NCI-H2196 (cell line): ENCODE measurements around the gene IQSEC3.

Experiments used
- DNase-seq: peaks from one replicate; lab custom pipeline; 2025; ENCODE audit not compliant: unreplicated experiment; lab: John Stamatoyannopoulos, UW

The IQSEC3 gene

GRCh38 chr12:195951-196350 lies 129.4 kb downstream of the IQSEC3 start:
- DNase-seq, result no peak

- DNase-seq, result no peak
These were observed 129.9 kb downstream of the IQSEC3 start for GRCh38 chr12:196436-196835.

GRCh38 chr12:197347-197746 lies 130.8 kb downstream of the IQSEC3 start:
- no peak for DNase-seq

GRCh38 chr12:197911-198695 lies 131.5 kb downstream of the IQSEC3 start:
- no peak for DNase-seq

GRCh38 chr12:198705-199104 lies 132.1 kb downstream of the IQSEC3 start:
- no peak for DNase-seq

GRCh38 chr12:201361-201760 lies 134.8 kb downstream of the IQSEC3 start:
- no peak for DNase-seq

DNA sequence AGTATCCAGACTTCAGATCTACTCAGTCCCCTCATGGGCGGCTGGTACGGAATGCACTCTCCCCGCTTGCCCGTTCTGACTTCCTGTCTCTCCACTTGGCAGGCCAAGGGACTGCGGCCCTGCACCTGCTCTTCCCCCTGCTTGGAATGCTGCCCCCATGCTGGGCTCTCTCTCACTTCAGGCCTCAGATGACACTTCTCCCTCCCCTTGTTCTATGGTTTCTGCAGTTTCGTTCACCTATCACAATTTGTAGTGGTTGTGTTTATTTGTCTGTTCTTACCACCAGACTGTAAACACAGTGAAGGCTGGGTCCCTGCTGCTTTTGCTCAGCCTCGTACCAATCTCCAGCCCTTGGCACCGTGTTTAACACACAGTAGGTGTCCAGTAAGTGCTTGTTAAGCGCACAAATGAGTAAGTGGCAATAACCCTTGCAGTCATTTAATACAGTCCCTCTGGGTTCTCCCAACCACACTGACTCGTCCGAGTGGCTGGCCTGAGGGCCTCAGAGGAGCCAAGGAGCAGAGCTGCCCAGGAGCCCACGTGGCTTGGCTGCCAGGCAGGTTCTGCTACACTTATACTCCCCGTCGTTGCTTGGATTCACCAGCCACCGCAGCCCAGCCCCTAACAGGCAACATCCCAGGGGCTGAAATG lies 135.6 kb downstream of the IQSEC3 start:
- DNase-seq, result peak; percentile 77

DNA sequence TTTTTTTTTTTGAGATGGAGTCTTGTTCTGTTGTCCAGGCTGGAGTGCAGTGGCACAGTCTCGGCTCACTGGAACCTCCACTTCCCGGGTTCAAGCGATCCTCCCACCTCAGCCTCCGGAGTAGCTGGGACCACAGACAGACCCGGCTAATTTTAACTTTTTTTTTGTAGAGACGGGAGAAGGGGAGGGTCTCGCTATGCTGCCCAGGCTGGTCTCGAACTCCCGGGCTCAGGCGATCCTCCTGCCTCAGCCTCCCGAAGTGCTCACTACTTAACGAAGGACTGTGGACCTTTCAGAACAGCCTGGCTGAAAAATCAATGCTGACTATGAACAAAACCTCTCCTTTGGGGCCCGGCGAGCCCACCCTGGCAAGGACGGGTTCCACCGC lies 136.5 kb downstream of the IQSEC3 start:
- DNase-seq, result no peak

DNA sequence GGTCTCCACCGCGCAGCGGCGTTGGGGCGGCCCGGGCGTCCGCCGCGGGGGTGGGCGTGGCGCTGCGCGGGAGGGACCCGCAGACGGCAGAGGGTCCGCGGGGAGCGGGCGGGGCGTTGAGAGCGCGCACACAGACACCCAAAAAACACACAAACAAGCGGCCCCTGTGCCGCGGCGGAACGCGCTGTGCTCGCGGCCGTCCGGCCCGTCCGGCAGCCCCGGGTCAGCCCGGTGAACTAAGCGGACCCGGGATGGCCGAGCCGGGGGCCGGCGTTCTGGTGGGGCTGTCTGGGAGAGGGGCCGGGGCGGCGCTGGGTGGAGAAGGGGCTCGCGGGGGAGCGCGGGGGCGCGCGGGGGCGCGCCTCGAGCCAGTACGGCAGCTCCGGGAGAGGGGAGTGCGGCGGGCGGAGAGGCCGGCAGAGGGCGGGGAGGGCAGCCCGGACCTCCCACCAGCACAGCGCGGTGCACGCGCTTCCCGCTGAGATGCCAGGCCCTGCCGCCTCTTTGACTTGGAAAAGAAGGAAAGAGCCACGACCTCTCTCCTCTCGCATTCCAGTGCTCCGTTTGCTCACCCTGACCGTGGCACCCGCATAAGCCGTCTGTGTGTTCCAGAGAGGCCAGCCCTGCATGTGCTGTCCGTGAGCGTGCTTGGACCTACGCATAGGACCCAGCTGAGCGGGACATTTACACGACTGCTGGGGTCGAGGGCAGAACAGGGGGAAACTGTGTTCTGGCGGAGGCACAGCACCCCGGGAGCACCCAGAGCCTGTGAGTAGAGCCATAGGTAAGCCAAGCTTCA lies 137.1 kb downstream of the IQSEC3 start:
- no peak for DNase-seq

DNA sequence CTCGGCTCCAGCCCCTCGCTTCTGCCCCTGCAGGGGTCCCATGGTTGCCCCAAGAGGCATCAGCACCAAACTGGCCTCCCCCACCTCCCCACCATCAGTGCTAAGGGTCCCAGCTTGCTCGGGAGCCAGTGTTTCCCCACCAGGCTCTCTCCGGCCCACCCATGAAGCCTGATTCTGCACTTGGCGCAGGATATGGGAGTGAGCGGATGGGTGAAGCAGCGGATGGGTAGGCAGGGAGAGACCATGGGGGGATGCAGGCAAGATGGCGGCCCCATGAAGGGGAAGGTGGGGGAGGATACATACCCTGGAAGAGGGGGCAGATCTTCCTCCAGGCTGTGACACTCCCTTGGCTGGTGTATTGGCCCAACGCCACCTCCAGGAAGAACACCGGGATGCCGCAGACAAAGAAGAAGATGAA lies 137.7 kb downstream of the IQSEC3 start:
- DNase-seq, result no peak

DNA sequence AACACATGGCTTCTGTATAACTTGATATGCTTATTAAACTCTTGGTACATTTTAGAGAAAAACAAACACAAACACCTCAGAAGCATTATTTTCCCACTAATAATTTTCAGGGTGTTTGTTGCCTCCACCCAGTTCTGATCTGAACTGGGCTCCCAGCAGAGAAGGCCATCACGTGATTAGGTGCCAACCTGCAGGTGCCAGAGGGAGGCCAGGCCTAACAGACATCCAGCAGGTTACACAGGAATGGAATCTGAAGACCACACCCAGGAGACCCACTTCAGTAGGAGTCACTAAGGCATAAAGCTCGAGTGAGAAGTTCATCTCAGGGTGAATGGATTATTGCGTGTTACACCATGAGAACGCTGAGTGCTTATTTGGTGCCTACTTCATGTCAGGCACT lies 138.5 kb downstream of the IQSEC3 start:
- no peak for DNase-seq

GRCh38 chr12:206746-207440 lies 140.3 kb downstream of the IQSEC3 start:
- no peak for DNase-seq

DNA sequence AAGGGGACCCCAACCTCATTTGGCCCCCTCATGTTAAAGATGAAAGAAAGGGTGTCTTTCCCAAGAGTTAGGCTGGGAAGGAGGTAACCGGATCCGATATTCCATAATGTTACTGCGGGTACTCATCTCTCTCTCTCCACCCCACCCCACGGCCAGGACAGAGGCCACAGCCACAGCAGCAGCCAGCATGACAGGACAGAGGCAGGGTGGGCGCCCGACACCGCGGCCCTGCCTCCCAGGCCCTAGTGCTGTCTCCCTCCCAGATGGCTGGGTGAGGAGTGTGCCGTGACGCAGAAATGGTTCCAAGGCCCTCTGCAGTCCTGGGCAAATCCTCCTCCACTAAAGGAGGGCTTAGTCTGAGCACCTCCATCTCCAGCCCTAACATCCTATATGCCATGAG lies 141.2 kb downstream of the IQSEC3 start:
- no peak for DNase-seq

DNA sequence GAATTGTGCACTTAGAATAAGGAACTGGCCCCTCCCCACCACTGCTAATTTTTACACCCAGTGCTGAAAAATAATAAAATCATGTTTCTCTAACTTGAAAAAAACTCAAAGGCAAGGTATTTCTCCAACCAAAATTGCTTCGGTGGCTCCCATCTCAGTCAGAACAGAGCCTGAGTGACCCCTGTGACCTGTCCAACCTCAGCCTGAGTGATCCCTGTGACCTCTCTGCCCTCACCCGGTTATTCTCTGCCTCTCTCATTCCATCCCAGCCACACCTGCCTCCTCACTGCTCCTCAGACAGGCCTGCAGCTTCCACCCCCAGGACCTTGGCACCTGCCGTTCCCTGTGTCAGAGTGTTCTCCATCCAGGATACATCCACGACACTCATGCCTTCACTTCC lies 142.2 kb downstream of the IQSEC3 start:
- no peak for DNase-seq

GRCh38 chr12:209246-209645 lies 142.7 kb downstream of the IQSEC3 start:
- DNase-seq, result no peak

- no peak for DNase-seq
These were observed 143.3 kb downstream of the IQSEC3 start for GRCh38 chr12:209851-210250.

GRCh38 chr12:210277-211141 lies 143.9 kb downstream of the IQSEC3 start:
- DNase-seq, result no peak

GRCh38 chr12:211142-211465 lies 144.5 kb downstream of the IQSEC3 start:
- no peak for DNase-seq

DNA sequence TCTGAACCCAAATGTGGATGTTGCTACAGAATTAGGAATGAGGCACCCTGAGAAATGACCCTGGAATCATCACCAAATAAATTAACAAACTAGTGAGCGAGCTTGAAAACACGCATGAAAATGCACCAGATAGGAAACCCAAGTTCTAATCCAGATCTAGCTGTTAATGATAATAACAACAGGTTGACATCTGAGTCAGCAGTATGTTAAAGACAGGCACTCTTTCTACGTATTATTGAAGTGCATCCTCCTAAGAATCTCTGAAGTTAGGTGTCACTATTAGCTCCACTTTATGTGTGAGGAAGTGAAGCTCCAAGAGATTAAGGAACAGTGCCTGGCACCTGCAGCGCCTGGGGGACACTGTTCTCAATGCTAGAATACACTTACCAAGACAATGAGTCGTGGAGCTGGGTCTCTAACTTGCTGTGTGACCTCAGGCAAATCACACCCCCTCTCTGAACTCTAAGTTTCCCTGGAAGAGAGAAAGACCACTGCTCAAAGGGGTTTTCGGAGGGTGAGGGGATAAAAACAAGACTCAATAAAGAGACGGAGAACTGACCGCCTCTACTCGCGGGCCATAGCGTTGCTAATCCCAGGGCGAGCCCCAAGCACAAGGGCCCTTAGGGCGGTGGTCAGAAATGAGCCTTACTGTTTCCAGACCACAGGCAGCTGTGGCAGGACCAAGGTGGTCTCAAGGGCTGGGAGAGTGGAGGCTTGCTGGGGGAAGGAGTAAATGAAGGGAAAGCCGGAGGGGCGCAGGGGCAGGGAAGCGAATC lies 145.3 kb downstream of the IQSEC3 start:
- no peak for DNase-seq

- DNase-seq, result no peak
These were observed 145.8 kb downstream of the IQSEC3 start for GRCh38 chr12:212415-212714.
